HG03342 (cell line): ENCODE results near the gene ACOT11.
"Not testable (repeated sequence)": the region's sequence is repeated elsewhere in the genome, so short reads cannot be mapped to it uniquely, and the experiment has no call there.

Source experiments
- ATAC-seq: cut with Tn5 transposase; IDR thresholded peaks from one replicate; pipeline ENCODE4 v1.9.1; 2021; ENCODE audit warnings: mild to moderate bottlenecking, moderate library complexity; ENCODE audit not compliant: unreplicated experiment

The ACOT11 gene

DNA sequence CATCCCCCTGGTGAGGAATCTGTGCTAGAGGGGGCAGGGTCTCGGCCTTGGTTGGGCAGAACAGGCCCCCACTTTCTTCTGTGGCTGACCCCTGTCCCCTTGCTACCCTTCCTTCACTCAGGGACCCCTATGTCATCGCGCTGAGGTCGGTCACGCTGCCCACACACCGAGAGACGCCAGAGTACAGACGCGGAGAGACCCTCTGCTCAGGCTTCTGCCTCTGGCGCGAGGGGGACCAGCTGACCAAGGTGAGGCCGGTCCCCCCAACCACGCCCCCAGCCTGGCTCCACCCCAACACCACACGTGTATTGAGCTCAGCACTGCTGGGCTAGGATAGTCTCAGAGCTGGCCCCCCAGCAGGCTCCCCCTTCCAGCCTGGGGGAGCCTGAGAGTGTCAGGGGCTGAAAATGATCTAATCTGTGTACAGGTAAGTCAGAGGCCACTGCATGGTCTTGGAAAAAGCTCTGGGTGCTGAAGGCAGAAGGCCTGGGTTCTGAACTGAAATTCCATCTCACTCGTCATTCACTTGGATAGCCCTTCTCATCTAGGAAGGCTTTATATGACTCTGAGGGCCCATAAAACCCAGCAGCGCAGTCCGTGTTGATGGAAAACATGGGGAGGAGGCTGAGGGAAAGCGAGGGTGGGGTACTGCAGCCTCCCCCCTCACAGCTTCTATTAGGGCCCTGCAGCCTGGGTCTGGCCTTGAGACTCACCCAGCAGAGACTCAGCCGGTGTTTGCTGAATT, 60.0 kb downstream of the ACOT11 start:
- no peak for ATAC-seq

DNA sequence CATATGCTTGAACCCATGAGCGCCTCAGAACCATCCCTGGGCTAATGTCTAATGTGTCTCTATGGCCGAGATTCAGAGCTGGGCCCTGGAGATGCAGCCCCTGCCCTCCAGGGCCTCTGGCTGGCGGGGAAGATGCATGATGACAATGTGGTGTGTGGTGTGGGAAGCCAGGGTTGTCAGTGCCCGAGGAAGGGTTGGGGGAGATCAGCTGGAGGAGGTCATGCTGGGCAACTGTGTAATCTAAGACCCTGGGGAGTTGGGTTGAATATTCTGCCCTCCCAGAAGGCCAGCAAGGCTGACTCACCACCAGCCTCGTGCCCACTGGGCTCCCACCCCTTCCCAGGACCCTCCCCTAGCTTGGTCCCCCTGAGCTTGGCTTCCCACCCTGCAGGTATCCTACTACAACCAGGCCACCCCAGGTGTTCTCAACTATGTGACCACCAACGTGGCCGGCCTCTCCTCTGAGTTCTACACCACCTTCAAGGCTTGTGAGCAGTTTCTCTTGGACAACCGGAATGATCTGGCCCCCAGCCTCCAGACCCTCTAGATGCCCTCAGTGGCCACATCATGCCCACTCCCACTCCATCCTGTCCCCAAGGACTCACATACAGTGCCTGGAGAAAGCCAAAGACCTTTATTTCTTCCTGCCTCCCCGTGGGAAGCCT, 60.7 kb downstream of the ACOT11 start:
- no peak for ATAC-seq

DNA sequence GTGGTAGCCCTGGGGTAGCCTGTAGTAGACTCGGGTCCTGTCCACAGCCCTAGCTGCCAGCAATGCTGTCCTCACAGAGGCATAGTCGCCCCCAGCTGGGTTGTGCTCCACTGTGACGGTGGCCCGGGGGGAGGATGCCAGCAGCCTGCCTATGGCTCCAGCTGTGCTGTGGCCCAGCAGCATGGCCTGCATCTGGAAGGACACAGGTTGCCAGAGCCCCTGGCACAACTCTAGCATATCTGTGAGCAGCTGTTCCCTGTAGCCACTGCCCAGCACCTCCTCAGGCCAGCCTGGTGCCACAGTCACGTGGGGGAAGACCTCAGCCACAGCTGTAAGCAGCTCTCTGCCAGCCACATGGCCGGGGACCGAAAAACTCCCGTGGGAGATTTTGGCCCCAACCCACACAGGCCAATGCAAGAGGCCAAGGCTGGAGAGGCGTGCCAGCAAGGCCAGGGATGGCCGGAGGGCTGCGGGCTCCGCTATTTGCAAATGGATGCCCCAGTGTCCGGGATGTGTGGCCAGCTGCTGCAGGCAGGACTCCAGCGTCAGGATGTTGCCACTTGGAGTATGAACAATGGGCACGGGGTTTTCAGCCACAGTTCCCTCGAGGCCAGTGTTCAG, 61.4 kb downstream of the ACOT11 start:
- ATAC-seq = no peak

DNA sequence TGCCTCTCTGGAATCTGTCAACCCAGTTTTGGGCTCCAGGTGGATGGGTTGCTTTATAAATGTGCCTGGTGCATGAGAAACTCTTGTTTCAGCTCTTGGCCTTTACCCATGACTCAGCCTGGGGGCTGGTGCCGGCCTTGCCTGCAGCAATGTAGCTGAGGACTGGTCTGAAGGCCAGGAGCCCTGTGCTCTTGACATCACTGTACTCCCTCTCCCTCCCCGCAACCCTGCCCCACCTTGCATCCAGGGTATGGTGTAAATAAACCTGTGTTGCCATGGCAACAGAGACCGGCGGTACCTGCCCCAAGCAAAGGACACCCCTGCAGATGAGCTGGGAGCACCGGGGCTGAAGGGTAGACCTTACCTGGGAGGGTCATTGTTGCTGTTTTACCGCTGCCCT, 62.0 kb downstream of the ACOT11 start:
- ATAC-seq = no peak

DNA sequence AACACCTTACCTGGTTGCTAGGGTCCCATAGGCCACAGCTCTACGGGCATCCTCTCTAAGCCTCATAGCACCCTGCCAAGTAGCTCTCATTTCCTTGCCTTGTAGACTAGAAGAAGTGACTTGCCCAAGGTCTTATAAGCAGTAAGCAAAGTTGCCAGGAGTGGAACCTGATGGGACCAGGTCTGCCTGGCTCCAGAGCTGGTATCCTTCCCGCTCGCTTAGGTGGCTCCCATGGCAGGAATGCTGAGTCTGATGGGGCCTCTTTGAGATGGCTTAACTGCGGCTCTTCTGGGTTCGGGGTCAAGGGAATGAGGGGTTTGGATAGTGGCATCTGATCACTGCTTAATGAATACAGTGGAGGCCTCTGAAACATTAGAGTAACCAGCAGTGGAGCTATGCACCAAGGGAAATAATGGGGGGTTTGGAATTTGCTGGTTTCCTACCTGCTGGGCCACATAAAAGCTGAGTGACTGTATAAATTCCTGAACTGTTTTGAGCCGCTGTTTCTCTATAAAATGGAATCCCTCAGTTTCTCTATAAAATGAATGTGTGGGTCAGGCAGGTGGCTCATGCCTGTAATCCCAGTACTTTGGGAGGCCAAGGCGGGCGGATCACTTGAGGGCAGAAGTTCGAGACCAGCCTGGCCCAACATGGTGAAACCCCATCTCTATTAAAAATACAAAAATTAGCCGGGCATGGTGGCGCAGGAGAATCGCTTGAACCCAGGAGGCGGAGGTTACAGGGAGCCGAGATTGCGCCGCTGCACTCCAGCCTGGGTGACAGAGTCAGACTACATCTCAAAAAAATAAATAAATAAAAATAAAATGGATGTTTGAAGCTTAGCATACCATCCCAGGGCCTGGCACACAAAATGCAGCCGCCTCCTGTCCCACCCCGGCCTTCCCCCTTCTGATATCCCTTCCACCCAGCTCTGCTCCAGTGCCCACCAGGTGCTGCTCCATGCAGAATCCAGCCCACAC, 62.9 kb downstream of the ACOT11 start:
- ATAC-seq = no peak

DNA sequence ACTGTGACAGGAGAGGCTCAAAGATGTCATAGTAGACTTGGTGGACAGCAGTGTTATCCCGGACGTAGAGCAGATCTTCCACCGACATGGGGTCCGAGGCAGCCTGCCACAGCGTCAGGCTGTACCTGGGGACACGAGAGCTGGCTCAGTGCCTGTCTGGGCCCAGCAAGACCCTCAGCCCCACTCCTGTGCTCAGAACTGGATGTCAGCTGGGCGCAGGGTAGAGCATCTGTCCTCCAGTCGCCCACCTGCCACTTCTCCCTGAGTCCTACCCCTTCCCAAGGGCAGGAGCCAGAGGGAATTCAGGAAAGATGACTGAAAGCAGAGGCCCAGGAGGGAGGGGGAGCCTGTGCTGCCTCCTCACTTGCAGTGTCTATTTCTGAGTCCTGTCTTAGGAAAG, 63.6 kb downstream of the ACOT11 start:
- ATAC-seq = no peak

DNA sequence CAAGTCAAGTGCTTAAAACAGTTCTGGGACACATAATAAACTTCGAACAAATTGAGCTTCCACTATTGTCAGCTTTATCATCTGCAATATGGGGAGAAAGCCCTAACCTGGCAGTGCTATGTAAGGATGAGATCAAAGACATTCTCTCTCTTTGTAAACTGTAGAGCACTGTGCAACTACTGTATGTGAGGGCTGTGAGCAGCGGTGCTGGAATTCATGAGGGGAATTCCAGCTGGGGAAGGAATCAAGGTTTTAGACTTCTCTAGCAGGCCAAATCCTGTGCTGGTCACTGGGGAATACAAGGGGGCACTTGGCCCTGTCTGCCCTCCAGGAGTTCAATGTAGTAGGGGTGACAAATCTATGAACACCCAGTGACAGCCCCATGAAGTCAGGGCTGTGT, 66.0 kb downstream of the ACOT11 start:
- no peak for ATAC-seq

DNA sequence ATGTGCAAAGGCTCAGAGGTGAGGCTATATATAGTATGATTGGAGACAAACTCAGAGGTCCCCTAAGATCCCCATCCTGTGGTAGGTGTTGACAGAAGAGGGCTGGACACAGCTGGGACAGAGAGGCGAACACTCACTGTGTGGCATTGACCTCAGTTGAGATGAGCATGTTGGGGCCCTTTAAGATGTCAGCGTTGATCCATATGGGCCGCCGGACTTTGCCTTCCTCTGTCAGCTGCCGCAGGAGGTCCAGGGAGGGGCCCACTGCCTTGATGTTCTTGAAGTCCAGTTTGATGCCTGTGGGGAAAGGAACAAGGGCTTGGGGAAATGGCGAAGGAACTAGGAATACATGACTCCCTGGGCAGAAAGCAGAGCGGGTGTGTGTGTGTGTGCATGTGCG, 66.5 kb downstream of the ACOT11 start:
- no peak for ATAC-seq

DNA sequence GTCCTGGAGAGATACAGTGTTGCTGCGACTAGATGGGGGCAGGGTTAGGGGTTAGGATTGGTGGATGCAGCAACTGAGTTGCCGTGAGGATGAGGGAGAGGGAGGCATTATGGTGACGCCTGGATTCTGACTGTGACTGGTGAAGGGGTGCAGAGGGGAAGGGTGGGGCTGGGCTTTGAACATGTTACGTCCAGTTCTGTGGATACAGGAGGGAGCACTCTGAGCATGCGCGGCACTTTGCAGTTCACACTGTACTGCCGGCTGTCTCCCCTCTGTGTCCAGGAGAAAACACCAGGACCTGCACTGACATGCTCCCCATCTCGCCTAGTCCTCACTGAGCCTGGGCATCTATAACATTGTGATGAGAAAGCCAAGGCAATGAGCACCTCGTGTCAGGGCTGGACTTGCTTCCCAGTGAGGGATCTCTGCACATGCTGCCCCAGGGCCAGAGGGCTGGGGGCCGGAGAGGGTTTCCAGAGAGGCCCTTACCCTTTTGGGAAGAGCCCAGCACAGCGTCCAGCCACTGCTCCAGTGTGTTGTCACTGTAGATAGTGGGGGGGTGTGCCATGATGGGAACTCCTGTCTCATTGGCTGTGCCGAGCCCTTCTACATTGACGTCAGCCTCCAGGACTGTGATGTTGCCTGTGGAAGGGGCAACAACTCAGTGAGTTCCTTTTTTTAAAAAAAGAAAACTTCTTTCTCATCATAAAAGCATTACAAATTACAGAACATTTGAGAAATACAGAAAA, 67.7 kb downstream of the ACOT11 start:
- ATAC-seq = no peak

DNA sequence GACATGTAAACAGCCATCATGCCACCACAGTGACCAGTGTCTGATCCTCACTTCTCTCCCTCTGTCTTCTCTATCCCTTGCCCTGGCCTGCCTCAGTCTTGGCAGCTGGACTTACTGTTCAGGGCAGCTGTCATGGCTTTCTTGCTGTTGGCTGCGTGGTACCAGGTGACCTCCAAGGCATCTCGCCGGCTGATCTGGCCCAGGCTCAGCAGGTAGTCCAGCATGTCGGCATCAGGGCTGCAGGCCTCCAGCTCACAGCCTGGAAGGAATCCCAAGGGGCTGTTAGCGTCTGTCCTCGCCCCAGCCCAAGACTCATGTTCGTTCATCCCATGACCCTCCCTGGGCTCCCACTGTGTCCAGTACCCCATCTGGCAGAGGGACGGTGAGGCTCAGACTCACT, 71.7 kb downstream of the ACOT11 start:
- no peak for ATAC-seq

DNA sequence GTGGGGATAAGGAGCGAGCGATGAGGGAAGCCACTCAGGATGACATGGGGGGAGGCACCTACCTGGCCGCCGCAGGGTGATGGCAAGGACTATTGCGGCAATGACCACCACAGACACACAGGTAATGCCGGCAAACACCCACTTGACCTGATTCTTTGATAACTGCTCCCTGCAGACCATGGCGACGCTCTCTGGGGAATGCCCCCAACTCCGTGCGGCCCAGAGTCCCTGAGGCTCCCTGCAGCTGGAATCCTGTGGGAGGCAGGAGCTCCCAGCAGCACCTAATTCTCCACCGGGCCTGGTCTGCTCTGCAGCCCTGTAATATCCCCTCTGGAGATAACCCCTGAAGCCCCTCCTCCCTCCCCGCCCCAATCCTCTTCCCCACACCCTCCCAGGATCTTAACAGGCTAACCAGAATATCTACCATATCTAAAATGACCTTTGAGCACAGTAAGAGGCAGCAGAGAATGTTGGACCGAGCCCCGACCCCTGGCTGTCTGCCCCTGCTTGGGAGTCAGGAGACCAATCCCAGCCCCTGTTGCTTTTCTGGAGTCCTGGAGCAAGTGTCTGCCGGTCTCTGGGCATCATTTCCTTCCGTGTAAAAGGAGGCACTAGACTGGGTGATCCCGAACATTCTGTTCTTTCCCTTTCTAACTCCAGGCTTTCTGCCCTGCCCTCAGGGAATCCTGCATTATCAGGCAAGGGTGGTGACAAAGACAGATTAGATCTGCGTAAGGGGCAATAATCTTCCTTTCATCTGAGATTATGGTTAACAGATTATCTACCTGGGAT, 75.4 kb downstream of the ACOT11 start, which contains the start of gene FAM151A:
Gene FAM151A, minus strand, starts transcription at position 310 of the 792 bp plus-strand sequence. Its CDS starts 130 bp downstream, at position 180.
- no peak for ATAC-seq

DNA sequence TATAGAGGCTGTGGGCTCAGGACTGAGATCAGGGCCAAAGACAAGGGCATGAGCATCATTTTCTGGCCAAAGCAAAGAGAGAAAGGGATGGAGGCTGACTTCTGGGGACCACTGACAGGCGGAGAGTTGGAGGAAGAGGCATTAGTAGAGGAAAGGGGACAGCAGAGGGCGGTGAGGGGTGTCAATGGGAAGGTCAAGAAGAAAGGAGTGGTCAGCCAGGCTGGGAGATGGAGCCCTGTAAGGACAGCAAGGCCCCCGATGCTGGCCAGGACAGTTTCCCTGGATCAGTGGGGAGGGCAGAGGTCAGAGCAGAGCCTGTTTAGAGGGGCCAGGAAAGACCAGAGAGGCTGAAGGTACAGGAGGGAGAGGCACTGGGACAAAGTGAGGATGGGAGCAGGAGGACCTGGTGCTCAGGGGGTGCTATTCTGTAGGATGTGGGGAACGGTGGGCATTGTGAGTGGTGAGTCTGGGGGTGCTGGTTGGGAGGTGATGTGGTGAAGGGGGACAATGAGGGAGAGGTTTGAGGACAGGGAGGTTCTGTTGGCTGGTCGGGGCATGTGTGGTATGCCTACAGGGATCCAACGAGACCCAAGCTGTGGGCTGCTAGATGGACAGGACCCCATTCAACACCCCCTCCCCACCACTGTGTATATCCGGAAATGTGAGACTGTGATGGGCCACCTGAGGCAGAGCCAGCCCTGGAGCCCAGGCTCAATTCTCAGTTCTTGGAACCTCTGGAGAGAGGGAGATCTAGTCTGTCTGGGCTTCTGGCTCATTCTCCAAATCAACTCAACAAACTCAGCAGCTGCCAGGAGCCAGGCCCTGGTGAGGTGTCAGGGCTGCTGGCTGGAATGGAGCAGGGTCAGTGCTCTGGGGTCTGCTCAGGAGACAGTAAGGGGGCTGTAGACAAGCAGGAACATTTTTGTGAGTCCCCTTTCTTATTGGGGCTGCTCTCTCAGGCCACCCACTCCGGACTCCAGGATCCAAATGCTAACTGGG, 76.7 kb downstream of the ACOT11 start:
- ATAC-seq = no peak

DNA sequence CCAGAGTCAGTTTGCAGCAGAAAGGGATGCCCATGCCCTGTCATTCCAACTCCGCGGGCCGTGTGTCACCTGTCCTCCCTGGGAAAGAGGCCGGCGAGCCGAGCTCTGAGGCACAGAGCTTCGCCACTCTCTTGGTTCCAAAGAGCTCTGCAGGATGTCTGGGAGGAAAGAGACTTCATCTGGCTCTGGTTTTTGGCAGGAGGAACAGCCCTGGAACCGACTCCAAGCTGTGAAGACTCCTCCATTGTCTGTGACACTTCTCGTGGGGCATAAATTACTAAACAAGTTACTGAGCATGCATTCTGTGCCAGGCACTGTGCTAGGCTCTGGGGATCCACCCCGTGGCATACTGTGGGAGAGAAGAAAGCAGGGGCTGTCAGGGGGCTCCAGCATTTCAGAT, 79.2 kb downstream of the ACOT11 start:
- ATAC-seq = no peak

DNA sequence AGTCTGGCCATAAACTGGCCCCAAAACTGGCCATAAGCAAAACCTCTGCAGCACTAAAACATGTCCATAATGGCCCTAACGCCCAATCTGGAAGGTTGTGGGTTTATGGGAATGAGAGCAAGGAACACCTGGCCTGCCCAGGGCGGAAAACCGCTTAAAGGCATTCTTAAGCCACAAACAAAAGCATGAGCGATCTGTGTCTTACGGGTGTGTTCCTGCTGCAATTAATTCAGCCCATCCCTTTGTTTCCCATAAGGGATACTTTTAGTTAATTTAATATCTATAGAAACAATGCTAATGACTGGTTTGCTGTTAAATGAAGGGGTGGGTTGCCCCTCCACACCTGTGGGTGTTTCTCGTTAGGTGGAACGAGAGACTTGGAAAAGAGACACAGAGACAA, 87.8 kb downstream of the ACOT11 start:
- ATAC-seq = not testable (repeated sequence)

DNA sequence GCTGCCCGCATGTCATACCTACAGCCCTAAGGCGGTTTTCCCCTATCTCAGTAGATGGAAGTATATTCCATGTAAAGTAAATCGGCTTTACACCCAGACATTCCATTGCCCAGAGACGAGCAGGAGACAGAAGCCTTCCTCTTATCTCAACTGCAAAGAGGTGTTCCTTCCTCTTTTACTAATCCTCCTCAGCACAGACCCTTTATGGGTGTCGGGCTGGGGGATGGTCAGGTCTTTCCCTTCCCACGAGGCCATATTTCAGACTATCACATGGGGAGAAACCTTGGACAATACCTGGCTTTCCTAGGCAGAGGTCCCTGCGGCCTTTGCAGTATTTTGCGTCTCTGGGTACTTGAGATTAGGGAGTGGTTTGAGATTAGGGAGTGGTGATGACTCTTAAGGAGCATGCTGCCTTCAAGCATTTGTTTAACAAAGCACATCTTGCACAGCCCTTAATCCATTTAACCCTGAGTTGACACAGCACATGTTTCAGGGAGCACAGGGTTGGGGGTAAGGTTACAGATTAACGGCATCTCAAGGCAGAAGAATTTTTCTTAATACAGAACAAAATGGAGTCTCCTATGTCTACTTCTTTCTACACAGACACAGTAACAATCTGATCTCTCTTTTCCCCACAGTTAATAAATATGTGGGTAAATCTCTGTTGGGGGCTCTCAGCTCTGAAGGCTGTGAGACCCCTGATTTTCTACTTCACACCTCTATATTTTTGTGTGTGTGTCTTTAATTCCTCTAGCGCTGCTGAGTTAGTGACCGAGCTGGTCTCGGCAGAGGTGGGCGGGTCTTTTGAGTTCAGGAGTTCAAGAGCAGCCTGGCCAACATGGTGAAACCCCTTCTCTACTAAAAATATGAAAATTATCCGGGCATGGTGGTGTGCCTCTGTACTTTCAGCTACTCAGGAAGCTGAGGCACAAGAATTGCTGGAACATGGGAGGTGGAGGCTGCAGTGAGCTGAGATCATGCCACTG, 88.7 kb downstream of the ACOT11 start:
- ATAC-seq = not testable (repeated sequence)

DNA sequence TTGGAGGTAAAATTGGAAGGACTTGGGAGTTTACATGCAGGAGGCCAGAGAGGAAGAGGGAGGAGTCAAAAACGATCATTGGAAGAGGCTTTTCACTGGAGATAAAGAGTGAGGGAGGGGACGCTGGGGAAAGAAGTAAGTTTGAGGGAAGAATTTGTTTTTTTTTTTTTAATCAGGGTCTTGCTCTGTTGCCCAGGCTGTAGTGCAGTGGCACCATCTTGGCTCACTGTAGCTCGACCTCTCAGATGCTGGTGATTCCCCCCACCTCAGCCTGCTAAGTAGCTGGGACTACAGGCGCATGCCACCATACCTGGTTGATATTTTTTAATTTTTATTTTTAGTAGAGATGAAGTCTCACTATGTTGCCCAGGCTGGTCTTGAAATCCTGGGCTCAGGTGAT, 92.3 kb downstream of the ACOT11 start:
- no peak for ATAC-seq
